SU-DHL-6 (cell line): ENCODE data around the gene PTTG1.

Experiments
- H2AFZ ChIP-seq: fragments of 200-600 bp; sonication (generic); 2 replicates; pipeline ENCODE4 v1.6.1; 2014; ENCODE audit warnings: low read depth, mild to moderate bottlenecking, moderate library complexity, mixed read lengths, antibody characterized with exemption, low read length; ENCODE audit not compliant: severe bottlenecking
- H3F3A ChIP-seq: fragments of 200-600 bp; shearing (Covaris generic); 2 replicates; pipeline ENCODE4 v1.6.0; 2016; ENCODE audit warnings: antibody characterized with exemption, mild to moderate bottlenecking; ENCODE audit not compliant: insufficient read depth
- H3K27ac ChIP-seq: fragments of 200-600 bp; sonication (generic); 2 replicates; pipeline ENCODE4 v1.5.1; 2016; ENCODE audit warnings: low read depth, mild to moderate bottlenecking, low read length, moderate library complexity, mixed read lengths
- H3K27me3 ChIP-seq: fragments of 200-600 bp; sonication (generic), shearing (Covaris generic); 2 replicates; pipeline ENCODE4 v1.6.0; 2014; ENCODE audit warnings: mild to moderate bottlenecking, low read length
- H3K36me3 ChIP-seq: fragments of 200-600 bp; sonication (generic); 2 replicates; pipeline ENCODE4 v1.6.1; 2014; ENCODE audit warnings: mild to moderate bottlenecking, low read length, mixed read lengths
- H3K4me2 ChIP-seq: fragments of 300-600, 200-600 bp; shearing (Covaris generic), sonication (generic); 2 replicates; pipeline ENCODE4 v1.6.0; 2014; ENCODE audit warnings: low read length, low read depth, mild to moderate bottlenecking; ENCODE audit not compliant: poor library complexity, severe bottlenecking
- H3K4me3 ChIP-seq: fragments of 200-600 bp; sonication (generic); 2 replicates; pipeline ENCODE4 v1.5.1; 2014; ENCODE audit warnings: antibody characterized with exemption, low read length, mild to moderate bottlenecking, mixed read lengths; ENCODE audit not compliant: insufficient read depth, poor library complexity, severe bottlenecking
- H3K79me2 ChIP-seq: fragments of 200-600 bp; sonication (generic); 2 replicates; pipeline ENCODE4 v1.6.1; 2014; ENCODE audit warnings: mild to moderate bottlenecking, low read length, moderate library complexity; ENCODE audit not compliant: insufficient read depth
- H3K9ac ChIP-seq: fragments of 200-600 bp; sonication (generic); 2 replicates; pipeline ENCODE4 v1.7.0; 2014; ENCODE audit warnings: mild to moderate bottlenecking, low read length
- H3K9me2 ChIP-seq: fragments of 200-600 bp; sonication (generic); replicated peaks from 2 replicates; pipeline ENCODE4 v1.6.1; 2014; ENCODE audit warnings: low read length; ENCODE audit not compliant: insufficient read depth
- H3K9me3 ChIP-seq: fragments of 200-600 bp; sonication (generic); 2 replicates; pipeline ENCODE4 v1.6.1; 2014; ENCODE audit warnings: low read length, mixed read lengths; ENCODE audit not compliant: insufficient read depth
- H4K20me1 ChIP-seq: fragments of 200-600 bp; sonication (generic); 2 replicates; pipeline ENCODE4 v1.6.1; 2014; ENCODE audit warnings: low read depth, mild to moderate bottlenecking, antibody characterized with exemption, low read length, moderate library complexity, mixed read lengths
- CTCF ChIP-seq: fragments of 200-600 bp; sonication (generic); IDR thresholded peaks from one replicate; pipeline ENCODE4 v1.5.1; 2017; ENCODE audit warnings: antibody characterized with exemption, mild to moderate bottlenecking, low read length, moderate library complexity; ENCODE audit not compliant: insufficient read depth, poor library complexity, severe bottlenecking
- EZH2phosphoT487 ChIP-seq: fragments of 200-600 bp; sonication (generic), shearing (Covaris generic); conservative IDR thresholded peaks from 2 replicates; pipeline ENCODE4 v1.6.1; 2018; ENCODE audit warnings: mild to moderate bottlenecking, antibody characterized with exemption, low read length, moderate library complexity, mixed read lengths

PTTG1 gene

GRCh38 chr5:160376416-160376815 lies 45.2 kb upstream of the PTTG1 start:
- no peak overlapping the region for H3K4me2 ChIP-seq
- no peaks in the 10 kb centered on the region for H3K36me3 ChIP-seq
- no peak overlapping the region for H3K4me3 ChIP-seq
- no peak overlapping the region for H3K9ac ChIP-seq
- TF ChIP-seq EZH2phosphoT487 = no peak
- no peak for TF ChIP-seq CTCF
- no peaks in the 10 kb centered on the region for H3K27me3 ChIP-seq
- no peaks in the 10 kb centered on the region for H4K20me1 ChIP-seq
- no peaks in the 10 kb centered on the region for H3K9me3 ChIP-seq
- H2AFZ ChIP-seq = no peak overlapping the region
- H3K27ac ChIP-seq = no peak overlapping the region
- no peaks in the 10 kb centered on the region for H3F3A ChIP-seq
- H3K79me2 ChIP-seq = no peaks in the 10 kb centered on the region
- no peaks in the 10 kb centered on the region for H3K9me2 ChIP-seq

- no peak overlapping the region for H2AFZ ChIP-seq
- H3F3A ChIP-seq = no peaks in the 10 kb centered on the region
- H3K9ac ChIP-seq = no peak overlapping the region
- H3K27ac ChIP-seq = no peak overlapping the region
- no peaks in the 10 kb centered on the region for H3K27me3 ChIP-seq
- TF ChIP-seq CTCF (no peak), EZH2phosphoT487 (no peak)
- no peak overlapping the region for H3K4me2 ChIP-seq
- no peaks in the 10 kb centered on the region for H3K79me2 ChIP-seq
- no peaks in the 10 kb centered on the region for H4K20me1 ChIP-seq
- no peak overlapping the region for H3K4me3 ChIP-seq
- no peaks in the 10 kb centered on the region for H3K9me3 ChIP-seq
- H3K36me3 ChIP-seq = no peaks in the 10 kb centered on the region
- no peaks in the 10 kb centered on the region for H3K9me2 ChIP-seq
Observed at GRCh38 chr5:160377651-160378050, 44.0 kb upstream of the PTTG1 start.

- H2AFZ ChIP-seq = no peak overlapping the region
- no peak overlapping the region for H3K4me3 ChIP-seq
- H3K79me2 ChIP-seq = no peaks in the 10 kb centered on the region
- no peaks in the 10 kb centered on the region for H3K9me2 ChIP-seq
- TF ChIP-seq EZH2phosphoT487 (no peak), CTCF (no peak)
- no peak overlapping the region for H3K27ac ChIP-seq
- no peaks in the 10 kb centered on the region for H4K20me1 ChIP-seq
- no peaks in the 10 kb centered on the region for H3K27me3 ChIP-seq
- H3K4me2 ChIP-seq = no peak overlapping the region
- no peaks in the 10 kb centered on the region for H3K9me3 ChIP-seq
- no peaks in the 10 kb centered on the region for H3F3A ChIP-seq
- H3K36me3 ChIP-seq = no peaks in the 10 kb centered on the region
- H3K9ac ChIP-seq = no peak overlapping the region
Observed at GRCh38 chr5:160378330-160378729, 43.3 kb upstream of the PTTG1 start.
